Retinal pigment epithelial cell (primary cell): ENCODE measurements around the gene DNAJC5.

Experiments
- DNase-seq: peaks from one replicate; pipeline ENCODE4 v3.0.0-alpha.2; 2010; ENCODE audit warnings: low read depth
- H3K4me3 ChIP-seq: 2 replicates; pipeline ENCODE4 v1.5.1; 2011; ENCODE audit warnings: mild to moderate bottlenecking, low read length, control low read depth, moderate library complexity
- TF ChIP-seq, protein P1 (sequence below): conservative IDR thresholded peaks from 2 replicates; pipeline ENCODE4 v1.5.1; 2011; ENCODE audit warnings: low read depth, low read length, control low read depth, inconsistent platforms

The DNAJC5 gene

DNA sequence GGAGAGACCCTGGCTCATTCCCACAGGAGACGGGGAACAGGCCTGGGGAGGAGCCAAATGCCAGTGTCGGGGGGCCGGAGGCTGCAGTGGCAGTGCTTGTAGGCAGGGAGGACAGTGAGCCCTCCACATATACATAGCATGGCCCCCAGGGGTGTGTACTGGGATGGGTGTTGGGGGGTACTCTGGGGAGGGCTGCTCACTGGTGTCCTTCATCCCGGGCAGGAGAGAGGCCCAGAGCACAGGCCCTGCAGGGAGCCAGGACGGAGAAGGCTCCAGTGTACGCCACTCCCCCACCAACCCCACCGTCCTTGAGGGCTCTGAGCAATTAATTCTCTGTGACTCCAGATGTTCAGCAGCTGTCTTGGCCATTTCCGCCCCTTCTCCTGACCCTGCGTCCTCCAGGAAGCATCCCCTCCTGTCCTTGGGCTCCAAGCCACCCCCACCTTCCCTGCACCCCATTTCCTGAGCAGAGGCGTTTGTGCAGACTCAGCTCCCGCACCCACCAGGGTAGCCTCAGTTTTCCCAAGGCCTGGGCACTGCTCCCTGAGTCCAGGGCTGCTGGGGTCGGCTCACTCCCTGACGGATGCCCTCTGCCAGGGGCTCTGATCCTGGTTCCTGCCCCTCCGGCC lies 37.0 kb upstream of the DNAJC5 start:
- H3K4me3 ChIP-seq, result no peak overlapping the region
- TF ChIP-seq, protein P1, sequence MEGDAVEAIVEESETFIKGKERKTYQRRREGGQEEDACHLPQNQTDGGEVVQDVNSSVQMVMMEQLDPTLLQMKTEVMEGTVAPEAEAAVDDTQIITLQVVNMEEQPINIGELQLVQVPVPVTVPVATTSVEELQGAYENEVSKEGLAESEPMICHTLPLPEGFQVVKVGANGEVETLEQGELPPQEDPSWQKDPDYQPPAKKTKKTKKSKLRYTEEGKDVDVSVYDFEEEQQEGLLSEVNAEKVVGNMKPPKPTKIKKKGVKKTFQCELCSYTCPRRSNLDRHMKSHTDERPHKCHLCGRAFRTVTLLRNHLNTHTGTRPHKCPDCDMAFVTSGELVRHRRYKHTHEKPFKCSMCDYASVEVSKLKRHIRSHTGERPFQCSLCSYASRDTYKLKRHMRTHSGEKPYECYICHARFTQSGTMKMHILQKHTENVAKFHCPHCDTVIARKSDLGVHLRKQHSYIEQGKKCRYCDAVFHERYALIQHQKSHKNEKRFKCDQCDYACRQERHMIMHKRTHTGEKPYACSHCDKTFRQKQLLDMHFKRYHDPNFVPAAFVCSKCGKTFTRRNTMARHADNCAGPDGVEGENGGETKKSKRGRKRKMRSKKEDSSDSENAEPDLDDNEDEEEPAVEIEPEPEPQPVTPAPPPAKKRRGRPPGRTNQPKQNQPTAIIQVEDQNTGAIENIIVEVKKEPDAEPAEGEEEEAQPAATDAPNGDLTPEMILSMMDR, result no peak

DNA sequence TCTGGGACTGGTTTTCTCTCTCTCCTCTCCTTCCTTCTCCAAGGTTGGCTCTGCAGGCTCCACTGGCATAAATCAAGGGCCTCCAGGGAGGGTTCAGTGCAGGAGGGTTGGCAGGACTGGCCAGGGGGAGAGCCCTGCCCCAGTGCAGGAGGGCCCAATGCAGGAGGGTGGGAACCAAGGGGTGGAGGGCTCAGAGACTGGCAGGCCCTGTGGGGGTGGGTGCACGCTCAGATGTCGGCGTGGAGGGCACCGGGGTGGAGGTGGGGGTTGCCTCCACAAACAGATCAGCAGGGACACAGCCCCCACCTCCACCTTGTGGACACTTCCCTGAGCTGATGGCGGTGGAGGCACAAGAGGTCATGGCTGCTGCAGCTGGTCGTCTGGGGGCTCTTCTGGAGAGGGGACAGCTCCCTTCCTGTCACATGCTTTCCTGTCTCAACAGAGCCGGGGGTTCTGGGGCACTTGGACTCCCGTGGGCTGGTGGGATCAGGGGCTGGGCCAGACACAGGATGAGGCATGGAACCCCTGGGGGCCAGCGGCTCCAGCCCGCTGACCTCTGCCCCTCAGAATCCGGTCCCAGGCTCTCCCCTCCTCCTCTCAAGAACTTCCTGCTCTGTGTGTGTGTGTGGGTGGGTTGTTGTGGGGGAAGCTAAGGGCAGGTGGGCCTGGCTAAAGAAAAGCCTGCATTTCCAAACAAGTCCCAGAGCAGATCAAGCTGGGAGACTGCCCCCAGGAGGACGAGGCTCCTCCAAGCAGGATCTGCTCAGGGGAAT lies 36.3 kb upstream of the DNAJC5 start:
- TF ChIP-seq, protein P1, result peak; percentile 51
- H3K4me3 ChIP-seq, result no peak overlapping the region
- DNase-seq, result no peak

More for the DNA sequence above, 37.0 kb upstream of the DNAJC5 start:
- DNase-seq, result no peak

- H3K4me3 ChIP-seq, result no peak overlapping the region
- no peak for DNase-seq
- TF ChIP-seq, protein P1, result no peak
These were observed 35.7 kb upstream of the DNAJC5 start for GRCh38 chr20:63859166-63859699.

DNA sequence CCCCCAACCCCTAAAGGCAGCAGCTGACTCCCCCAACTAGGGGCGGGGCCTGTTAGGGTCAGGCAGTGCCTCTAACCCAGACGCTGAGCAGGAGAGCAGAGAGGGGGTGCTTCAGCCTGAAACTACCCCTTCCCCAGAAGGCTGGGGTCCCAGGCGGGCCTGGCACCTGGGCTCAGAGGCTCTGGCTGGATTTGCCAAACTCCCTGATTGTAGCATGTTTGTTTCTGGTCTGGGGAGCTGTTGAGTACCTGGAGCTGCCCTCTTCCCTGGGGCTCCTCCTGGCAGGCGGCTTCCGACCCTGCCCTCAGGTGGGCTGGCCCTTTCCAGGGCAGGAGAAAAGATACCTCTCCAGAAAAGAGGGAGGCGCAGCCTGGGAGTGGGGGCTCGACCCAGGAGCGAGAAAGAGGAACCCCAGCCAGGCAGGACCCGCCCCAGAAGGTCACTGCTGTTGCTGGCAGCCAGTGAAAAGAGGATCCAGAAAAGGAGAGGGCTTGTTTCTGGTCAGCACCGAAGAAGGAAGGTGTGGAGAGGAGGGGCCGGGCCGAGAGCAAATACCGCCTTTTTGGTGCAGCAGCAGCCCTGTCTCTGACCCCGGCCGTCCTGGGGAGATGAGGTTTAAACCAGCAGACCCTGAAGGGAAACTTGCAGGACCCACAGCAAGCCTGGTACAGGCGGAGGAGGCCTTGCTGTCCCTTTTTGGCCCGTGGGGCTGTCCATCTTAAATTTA lies 34.4 kb upstream of the DNAJC5 start:
- TF ChIP-seq, protein P1, result no peak
- no peak for DNase-seq
- H3K4me3 ChIP-seq, result no peak overlapping the region

GRCh38 chr20:63861365-63861934 lies 33.5 kb upstream of the DNAJC5 start, which contains the start of gene ABHD16B:
TSS of gene ABHD16B (plus strand) at chr20:63861498. CDS start at chr20:63861541, 43 bp downstream.
- no peak within 1 kb of the TSS for H3K4me3 ChIP-seq
- DNase-seq, result no peak
- TF ChIP-seq, protein P1, result no peak

DNA sequence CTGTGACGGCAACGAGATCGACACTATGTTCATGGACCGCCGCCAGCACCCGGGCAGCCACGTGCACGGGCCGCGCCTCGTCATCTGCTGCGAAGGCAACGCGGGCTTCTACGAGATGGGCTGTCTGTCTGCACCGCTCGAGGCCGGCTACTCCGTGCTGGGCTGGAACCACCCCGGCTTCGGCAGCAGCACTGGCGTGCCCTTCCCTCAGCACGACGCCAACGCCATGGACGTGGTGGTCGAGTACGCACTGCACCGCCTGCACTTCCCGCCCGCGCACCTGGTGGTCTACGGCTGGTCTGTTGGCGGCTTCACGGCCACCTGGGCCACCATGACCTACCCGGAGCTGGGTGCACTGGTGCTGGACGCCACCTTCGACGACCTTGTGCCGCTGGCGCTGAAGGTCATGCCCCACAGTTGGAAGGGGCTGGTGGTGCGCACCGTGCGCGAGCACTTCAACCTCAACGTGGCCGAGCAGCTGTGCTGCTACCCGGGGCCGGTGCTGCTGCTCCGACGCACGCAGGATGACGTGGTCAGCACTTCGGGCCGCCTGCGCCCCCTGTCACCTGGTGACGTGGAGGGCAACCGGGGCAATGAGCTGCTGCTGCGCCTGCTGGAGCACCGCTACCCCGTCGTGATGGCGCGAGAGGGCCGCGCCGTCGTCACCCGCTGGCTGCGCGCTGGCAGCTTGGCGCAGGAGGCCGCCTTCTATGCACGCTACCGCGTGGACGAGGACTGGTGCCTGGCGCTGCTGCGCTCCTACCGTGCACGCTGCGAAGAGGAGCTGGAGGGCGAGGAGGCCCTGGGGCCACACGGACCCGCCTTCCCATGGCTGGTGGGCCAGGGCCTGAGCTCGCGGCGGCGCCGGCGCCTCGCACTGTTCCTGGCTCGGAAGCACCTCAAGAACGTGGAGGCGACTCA lies 32.7 kb upstream of the DNAJC5 start:
- TF ChIP-seq, protein P1, result no peak
- no peak for DNase-seq
- no peak overlapping the region for H3K4me3 ChIP-seq
